ENCODE results near the gene DKKL1.

DKKL1 gene

DNA sequence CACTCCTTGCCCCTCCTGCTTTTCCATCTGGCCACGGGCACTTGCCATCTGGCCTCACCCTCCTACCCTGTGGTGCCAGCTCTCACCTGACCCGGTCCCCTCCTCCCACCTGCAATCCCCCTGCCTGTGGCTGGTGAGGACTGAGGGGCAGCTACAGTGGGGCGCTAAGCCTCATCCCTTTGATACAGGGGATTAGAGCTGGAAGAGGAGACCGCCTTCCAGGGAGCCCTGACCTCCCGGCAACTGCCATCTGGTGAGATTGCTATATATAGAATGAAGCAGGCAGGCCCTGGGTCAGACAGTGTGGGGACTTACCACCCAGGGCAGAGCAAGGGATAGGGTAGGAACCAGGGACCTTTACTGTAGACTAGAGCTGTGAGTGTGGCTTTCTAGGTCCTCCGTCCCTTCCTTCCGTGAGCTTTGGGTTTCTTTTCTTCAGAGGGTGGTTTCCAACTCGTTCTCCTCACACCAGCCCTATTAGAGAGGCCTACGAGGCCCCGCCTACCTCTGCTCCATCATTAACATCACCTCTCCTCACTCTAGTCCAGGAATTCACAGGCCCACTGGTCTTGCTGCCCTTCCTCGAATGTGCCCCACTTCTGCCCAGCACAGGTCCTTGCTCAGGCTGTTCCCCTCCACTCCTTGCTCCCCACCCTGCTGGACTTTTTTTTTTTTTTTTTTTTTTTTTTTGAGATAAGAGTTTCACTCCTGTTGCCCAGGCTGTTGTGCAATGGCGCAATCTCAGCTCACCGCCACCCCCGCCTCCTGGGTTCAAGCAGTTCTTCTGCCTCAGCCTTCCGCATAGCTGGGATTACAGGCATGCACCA is 32.1 kb downstream of the DKKL1 start:
- DNase-seq (ENCODE audit: low read depth in 2 of 3, low spot score in 2 of 3), result no peak

DNA sequence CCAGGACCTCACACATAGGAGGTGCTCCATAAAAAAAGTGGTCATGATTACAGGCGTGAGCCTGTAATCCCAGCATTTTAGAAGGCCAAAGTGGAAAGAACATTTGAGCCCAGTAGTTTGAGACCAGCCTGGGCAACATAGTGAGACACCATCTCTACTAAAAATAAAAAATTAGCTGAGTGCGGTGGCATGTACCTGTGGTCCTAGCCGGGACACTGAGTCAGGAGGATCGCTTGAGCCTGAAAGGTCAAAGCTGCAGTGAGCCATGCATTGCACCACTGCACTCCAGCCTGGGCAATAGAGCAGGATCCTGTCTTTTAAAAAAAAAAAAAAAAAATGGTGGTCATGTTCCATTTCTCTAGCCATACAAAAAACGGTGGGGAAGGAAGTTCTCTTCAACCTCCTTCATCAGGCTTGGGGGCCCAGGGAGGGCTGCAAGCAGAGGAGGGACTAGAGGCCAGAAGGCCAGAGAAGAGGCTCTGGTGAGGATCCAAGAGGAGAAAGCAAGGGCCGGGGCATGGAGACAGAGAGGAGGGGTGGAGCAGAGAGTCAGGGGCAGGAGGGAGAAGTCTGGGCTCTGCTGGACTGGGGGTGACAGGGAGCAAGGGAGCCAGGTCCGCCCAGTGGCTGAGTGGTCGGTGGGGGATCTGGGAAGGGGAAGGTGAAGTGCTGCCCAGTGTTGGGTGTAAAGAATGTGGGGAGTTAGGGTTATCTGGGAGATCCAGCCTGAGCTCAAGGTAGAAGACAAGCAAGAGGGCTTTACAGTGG is 33.2 kb downstream of the DKKL1 start:
- no peak for DNase-seq (ENCODE audit: low read depth in 2 of 3, low spot score in 2 of 3)

DNA sequence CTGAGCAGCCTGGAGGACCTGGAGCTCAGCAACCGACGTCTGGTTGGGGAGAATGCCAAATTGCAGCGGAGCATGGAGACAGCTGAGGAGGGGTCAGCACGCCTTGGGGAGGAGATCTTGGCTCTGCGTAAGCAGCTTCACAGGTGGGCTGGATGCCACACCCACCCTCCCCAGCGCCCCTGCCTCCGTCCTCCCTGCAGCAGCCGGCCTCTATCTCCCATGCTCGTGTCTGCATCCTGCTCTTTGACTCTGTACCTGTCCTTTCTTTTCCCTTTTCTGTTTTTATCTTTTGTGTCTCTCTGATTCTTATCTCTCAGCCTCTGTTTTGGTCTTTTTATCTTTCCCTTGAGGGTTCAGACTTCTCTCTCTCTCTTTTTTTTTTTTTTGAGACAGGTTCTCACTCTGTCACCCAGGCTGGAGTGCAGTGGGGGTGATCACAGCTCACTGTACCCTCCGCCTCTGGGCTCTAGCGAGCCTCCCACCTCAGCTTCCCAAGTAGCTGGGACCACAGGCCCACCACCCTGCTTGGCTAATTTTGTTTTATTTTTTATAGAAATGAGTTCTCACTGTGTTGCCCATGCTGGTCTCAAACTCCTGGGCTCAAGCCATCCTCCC is 34.4 kb downstream of the DKKL1 start:
- no peak for DNase-seq (ENCODE audit: low read depth in 2 of 3, low spot score in 2 of 3)

DNA sequence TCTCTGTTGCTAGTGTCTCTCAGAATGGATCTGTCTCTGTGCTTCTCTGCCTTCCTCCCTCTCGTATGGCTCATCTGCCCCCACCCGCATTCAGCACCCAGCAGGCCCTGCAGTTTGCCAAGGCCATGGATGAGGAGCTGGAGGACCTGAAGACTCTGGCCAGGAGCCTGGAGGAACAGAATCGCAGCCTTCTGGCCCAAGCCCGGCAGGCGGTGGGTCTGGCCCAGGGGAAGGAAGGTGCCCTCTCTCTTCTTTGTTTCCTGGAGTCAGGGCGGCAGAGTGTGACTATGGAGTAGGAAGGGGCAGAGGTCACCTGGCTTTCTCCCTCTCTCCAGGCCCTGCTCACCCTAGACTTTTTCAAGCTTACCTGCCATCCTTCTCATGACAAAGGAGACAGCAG is 35.3 kb downstream of the DKKL1 start:
- no peak for DNase-seq (ENCODE audit: low read depth in 2 of 3, low spot score in 2 of 3)

DNA sequence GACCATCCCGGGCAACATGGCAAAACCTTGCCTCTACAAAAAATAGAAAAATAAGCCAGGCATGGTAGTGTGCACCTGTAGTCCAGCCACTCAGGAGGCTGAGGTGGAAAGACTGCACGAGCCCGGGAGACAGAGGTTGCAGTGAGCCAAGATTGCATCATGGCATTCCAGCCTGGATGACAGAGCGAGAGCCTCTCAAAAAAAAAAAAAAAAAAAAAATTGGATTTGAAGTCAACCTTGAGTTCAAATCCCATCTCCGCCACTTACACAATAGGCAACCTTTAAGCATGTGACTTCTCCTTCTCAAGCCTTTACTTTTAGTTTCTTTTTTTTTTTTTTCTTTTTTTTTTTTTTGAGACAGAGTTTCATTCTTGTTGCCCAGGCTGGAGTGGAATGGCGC is 36.4 kb downstream of the DKKL1 start:
- no peak for DNase-seq (ENCODE audit: low read depth in 2 of 3, low spot score in 2 of 3)

DNA sequence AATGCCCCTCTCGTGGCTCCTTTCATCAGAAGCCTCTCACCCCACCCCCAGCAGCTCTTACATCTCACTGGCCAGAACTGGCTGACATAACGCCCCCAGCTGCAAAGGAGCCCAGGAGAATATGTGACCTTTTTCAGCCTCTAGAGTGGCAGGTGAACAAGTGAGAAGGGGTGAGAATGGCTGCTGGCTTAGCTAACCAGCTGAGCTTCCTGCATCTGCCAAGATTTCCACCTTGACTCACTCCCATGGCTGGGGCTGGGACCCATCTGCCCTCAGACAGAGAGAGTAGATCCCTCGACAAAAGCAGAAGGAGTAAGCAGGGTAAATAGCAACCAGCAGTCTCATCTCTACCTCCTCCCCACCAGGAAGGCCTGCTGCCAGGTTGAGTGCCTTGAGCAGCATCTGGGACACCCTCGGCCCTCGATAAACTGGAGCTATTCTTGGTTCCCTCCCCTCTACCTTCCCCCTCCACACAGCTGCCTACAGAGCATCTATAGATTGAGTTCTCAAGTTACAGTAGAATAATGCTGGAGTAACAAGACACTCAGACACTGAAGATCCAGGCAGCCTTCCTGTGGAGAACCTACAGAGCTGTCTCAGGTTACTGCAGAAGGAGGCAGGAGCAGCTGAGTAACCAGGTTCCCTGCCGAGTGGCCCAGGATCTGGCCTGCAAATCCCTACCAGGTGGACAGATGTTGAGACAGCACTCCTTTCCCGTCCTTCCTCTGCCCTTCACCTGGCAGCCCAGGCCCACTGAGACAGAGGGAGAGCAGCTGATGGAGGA is 39.9 kb downstream of the DKKL1 start:
- DNase-seq (ENCODE audit: low read depth in 2 of 3, low spot score in 2 of 3), result no peak

DNA sequence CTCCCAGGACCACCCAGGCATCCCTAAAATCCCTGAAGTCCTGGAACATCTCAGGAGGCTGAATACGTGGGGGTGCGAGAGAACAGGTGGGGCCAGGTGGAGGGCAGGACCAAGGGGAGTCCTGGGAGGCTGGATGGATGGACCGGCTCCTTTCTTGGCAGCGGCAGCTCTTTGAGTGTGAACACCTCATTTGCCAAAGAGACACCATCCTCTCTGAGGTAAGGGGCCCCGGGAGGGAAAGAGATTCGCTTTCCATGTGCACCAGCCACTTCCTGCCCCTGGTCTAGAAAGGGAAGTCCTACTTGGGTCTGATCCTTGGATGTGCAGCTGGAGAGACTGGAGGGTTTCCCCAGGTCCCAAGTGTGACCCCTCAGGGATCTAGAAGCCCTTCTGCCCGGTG is 43.4 kb downstream of the DKKL1 start:
- DNase-seq (ENCODE audit: low read depth in 2 of 3, low spot score in 2 of 3), result no peak

DNA sequence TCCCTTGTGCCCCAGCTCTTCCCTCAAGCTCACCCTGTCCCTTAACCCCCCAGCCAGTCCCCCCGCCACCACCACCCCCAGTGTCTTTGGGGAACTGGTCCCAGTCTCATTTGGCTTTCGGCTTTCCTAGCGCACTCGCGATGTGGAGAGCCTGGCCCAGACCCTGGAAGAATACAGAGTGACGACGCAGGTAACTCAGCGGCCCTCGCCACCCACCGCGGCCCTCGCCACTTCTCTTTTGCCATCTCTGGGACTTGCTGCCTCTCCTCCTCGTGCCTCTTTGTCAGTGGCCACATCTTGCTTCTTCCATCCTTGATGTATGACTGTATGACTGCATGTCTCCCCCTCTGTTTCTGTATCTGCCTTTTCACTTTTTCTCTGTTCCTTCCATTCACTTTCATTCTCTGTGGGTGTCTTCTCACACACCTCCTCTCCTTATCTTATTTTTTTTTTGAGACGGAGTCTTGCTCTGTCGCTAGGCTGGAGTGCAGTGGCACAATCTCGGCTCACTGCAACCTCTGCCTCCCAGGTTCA is 43.9 kb downstream of the DKKL1 start:
- DNase-seq (ENCODE audit: low read depth in 2 of 3, low spot score in 2 of 3), result no peak

DNA sequence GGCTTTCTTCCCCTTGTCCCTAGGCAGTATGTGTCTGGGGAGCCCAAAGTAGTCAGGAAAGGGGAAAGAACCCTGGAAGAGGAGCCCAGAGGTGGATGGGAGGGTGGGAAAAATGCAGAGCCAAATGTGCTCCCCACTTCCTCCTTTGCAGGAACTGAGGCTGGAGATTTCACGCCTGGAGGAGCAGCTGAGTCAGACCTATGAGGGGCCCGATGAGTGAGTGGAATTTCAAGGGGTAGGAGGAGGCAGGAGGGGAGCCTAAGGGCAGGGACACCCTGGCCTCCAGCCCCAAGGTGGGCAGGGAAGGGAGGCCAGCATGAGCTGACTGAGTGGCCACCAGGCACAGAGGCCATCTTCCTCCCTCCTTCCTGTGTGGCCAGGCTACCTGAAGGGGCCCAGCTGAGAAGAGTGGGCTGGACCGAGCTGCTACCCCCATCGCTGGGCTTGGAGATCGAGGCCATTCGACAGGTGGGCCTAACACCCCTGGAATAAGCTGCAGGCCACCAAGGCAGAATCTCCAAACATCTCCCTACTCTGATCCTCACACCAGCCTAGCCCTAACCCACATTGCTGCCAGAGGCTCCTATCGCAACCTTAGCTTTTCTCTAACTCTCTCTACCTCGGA is 45.3 kb downstream of the DKKL1 start:
- DNase-seq (ENCODE audit: low read depth in 2 of 3, low spot score in 2 of 3), result no peak

DNA sequence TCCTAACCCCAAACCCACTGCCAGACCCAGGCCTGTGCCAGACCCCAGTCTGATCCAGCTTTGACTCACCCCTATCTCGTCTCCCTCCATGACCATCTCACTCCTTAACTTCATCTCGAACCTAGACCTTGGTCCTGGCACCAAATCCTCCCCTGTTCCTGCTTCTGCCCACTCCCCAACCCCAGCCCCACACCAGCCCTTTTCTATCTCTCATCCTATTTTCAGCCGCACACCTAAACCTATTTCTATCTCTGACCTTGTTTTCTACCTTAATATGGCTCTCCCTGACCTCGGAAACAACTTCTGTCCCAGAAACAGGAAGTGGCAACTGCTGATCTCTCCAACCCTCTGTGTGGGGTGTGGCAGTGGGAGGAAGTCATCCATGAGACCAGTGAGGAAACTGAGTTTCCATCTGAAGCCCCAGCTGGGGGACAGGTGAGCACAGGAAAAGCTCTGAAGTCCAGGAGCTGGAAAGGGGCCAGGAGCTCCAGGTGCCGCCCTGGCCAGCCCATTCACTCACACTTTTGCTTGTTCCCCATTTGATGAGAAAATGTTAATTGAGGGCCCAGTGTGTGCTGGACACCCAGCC is 45.9 kb downstream of the DKKL1 start:
- no peak for DNase-seq (ENCODE audit: low read depth in 2 of 3, low spot score in 2 of 3)

DNA sequence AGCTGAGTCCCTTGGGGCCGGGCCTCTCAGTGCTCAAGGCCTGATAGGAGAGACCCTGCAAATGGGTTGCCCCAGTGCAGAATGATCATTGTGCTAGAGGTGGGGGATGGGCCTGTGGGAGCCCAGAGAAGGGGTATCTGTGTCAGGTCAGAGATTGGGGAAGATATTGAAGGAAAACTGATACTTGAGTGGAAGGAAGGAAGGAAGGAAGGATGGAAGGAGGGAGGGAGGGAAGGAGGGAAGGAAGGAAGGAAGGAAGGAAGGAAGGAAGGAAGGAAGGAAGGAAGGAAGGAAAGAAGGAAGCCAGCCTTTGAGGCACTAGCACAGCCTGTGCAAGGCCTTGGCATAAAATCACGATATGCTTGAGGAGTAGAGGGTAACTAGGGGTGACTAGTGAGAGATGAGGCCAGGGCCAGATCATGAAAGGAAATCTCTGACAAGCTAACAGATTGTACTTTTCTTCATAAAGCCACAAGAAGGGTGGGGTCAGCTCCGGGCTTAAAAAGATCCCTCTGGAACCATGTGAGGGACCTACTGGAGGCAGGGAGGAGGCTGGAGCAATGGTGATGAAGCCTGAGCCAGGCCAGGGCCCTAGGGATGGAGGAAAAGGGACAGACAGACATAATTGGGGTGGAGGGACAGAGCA is 48.1 kb downstream of the DKKL1 start:
- no peak for DNase-seq (ENCODE audit: low read depth in 2 of 3, low spot score in 2 of 3)

DNA sequence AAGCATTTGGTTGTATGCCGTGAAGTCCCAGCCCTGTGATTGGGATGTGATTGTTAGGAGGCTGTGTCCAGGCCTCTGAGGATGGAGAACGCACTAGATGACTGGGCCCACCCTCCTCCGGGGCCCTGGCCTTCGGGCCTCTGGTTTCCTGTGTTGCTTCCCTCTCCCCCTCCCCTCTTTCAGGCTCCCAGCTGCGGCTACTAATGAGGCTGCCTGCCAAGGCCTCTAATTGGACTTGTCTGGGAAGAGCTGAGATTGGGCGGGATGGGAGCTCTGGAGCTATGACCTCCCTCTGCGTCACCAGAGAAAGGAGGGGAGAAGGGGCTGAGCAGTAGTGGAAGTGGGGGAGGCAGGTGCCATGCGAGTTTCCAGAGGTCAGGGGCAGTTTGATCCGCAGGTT is 49.7 kb downstream of the DKKL1 start:
- no peak for DNase-seq (ENCODE audit: low read depth in 2 of 3, low spot score in 2 of 3)

DNA sequence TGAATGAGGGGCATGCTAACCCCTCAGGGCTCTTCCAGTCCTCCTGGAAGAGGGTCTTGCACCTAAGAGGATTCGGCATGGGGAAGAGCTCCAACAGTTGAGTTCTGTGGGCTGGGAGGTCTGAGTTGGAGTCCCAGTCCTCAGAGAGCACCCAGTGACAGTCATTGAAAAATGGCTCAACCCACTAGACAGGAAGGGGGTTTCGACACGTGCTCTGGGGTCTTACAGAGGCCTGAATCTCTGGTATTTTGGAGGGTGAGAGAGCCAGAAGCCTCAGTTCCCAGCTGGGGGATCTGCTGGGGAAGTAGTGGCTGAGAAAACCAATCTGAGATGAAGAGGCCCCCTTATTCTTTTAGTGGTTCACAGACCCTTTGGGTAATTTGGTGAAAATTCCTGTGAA is 50.6 kb downstream of the DKKL1 start:
- no peak for DNase-seq (ENCODE audit: low read depth in 2 of 3, low spot score in 2 of 3)

DNA sequence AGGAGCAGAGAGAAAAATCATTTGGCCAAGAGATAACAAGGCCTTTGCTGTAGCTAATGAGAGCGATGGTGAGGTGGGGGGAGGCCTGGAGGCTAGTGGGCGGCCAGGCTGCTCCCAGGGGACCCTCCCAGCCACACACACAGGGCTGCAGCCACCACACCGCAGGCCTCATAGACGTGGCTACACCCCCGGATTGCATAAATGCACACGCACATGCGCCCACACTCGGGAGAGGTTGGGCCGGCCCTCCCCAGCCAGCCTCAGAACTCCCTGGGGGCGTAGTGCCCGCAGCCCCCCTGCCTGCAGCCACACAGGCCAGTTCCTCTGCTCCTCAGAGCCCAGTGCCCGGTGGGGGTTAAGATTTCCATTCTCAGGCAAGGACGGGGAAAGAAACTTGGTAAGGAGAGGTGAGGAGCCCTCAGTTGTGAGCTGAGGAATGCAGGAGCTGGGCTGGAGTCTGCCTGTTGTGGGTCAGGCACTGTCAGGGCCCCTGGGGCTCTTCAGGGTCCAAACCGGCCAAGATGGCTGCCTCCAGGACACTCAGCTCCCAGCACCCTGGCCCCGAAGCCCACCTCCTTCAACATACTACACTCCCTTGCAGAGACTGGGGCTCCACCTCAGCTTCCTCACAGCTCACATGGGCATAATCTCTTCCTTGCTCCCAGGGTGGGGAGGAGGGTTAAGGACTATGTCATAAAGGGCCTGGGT is 51.6 kb downstream of the DKKL1 start:
- no peak for DNase-seq (ENCODE audit: low read depth in 2 of 3, low spot score in 2 of 3)

DNA sequence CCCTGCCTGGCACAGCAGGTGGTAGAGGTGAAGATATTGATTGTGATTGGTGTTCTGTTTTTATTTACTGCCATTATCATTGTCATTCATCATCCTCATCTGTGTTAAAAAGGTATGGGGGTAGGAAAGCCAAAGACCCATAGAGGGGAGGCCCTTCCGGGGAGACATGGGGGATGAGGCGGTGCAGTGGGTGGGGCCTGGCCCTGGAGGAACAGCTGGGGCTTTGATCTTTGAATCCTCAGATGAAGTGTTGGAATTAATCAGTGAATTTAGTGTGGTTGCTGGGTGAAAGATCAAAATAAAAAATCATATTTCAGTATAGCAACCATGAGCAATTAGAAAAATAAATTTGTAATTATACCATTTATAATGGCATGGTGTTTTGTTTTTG is 52.1 kb downstream of the DKKL1 start:
- DNase-seq (ENCODE audit: low read depth in 2 of 3, low spot score in 2 of 3), result no peak

DNA sequence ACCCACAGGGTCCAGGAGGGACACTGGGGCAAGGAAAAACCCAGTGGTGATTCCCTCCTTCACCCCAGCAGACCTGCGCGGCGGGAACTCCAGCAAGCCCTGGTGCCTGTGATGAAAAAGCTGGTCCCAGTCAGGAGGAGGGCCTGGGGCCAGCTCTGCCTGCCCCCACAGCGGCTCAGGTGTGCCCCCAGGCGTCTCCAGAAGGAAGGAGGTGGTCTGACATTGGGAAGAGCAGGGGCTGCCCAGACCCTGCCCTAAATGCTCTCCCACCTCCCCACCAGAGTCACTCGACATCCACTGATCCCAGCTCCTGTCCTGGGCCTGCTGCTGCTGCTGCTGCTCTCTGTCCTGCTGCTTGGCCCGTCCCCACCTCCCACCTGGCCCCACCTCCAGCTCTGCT is 53.4 kb downstream of the DKKL1 start:
- no peak for DNase-seq (ENCODE audit: low read depth in 2 of 3, low spot score in 2 of 3)

DNA sequence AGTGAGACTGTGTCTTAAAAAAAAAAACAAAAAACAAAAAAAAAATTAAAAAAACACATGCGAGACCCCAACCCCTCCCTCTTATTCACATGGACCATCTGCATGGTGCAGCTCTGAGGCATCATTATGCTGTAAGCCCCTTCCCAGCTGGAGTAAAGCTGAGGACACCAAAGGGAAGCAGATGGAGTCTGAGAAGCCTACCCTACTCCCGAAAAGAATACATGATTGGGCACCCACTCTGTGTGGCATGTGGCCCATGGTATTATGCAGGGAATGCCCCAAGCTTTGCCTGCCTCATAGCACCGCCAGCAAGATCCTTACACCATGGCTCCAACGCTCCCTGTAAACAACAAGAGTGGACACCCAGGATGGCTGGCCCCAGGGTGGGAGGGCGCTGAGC is 54.8 kb downstream of the DKKL1 start:
- no peak for DNase-seq (ENCODE audit: low read depth in 2 of 3, low spot score in 2 of 3)

DNA sequence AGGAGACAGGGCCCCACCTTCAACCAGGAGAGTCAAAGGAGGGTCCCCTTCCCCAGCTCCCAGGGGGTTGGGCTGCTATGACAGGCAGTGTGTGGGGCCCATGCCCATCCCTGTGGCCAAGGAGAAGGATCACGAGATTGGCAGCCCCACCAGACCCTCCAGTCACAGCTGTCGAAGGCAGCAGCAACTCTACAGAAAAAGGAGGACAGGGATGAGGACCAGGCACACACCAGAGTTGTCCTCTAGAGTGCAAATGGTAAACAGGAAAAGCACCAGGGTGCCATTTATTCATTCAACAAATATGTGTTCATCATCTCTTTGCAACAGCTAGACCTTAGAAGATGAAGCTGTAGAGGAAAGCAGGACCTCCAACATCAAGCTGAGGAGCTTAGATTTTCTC is 55.5 kb downstream of the DKKL1 start:
- no peak for DNase-seq (ENCODE audit: low read depth in 2 of 3, low spot score in 2 of 3)

DNA sequence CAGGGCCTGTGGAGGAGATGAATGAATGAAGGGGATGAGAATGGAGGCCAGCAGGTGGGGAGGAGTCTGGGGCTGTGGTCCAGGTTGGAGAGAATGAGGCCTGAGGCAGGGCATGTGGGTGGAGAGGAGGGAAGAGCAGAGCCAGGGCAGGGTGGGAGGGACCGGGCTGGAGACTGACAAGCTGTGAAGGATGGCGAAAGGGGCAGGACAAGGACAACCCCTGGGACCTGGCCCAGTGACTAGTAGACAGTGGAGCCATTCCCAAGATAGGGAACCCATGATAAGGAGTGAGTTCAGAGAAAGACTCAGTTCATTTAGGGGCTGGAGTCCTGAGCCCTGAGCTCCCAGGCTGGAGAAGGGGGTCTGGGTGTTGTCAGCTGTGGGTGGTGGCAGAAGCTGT is 56.5 kb downstream of the DKKL1 start:
- DNase-seq (ENCODE audit: low read depth in 2 of 3, low spot score in 2 of 3), result no peak

Data from activated CD8-positive, alpha-beta memory T cell treated with anti-CD3 and anti-CD28 coated beads for 48 hours (primary cell).